HCT116 (cell line): ENCODE data around the gene MBOAT1.

Source experiments
- CEBPB ChIP-seq: IDR thresholded peaks from 2 replicates; pipeline ENCODE4 v1.6.1; 2012; ENCODE audit warnings: low read depth
- ELF1 ChIP-seq: IDR thresholded peaks from 2 replicates; pipeline ENCODE4 v1.6.1; 2012; ENCODE audit warnings: low read depth, borderline replicate concordance
- EZH2 ChIP-seq: fragments of 200-600 bp; sonication (generic); IDR thresholded peaks from 2 replicates; pipeline ENCODE4 v1.6.1; 2017; ENCODE audit warnings: antibody characterized with exemption, mixed run types
- EZH2phosphoT487 ChIP-seq: fragments of 200-600 bp; IDR thresholded peaks from 2 replicates; pipeline ENCODE4 v1.6.1; 2018; ENCODE audit warnings: antibody characterized with exemption, borderline replicate concordance
- JUND ChIP-seq: IDR thresholded peaks from 2 replicates; pipeline ENCODE4 v1.6.1; 2012
- POLR2A ChIP-seq: IDR thresholded peaks from 2 replicates; pipeline ENCODE4 v1.7.0; 2011; ENCODE audit warnings: borderline replicate concordance; ENCODE audit not compliant: insufficient read depth, insufficient read length; ENCODE audit errors: extremely low read depth
- POLR2AphosphoS5 ChIP-seq: IDR thresholded peaks from 2 replicates; pipeline ENCODE4 v1.6.1; 2011; ENCODE audit warnings: mild to moderate bottlenecking, low read depth, low read length, moderate library complexity
- RAD21 ChIP-seq: IDR thresholded peaks from 2 replicates; pipeline ENCODE4 v1.6.1; 2012; ENCODE audit warnings: low read depth, mild to moderate bottlenecking
- SP1 ChIP-seq: IDR thresholded peaks from 2 replicates; pipeline ENCODE4 v1.6.1; 2012; ENCODE audit warnings: low read depth
- TF ChIP-seq, protein P1 (sequence below), 3 experiments: fragments of 200-600 bp in 1 of 3; sonication (generic) in 1 of 3; IDR thresholded peaks in 2 of 3; conservative IDR thresholded peaks in 1 of 3; 2 replicates each; pipeline ENCODE4 v1.5.1; 2012 to 2017; ENCODE audit warnings: low read depth in 2 of 3, low read length in 2 of 3, antibody characterized with exemption in 1 of 3, borderline replicate concordance in 1 of 3, control low read depth in 1 of 3, mild to moderate bottlenecking in 1 of 3, mixed read lengths in 1 of 3, mixed run types in 1 of 3, moderate library complexity in 1 of 3; ENCODE audit not compliant: insufficient read depth in 1 of 3
- TF ChIP-seq, protein P2 (sequence below): IDR thresholded peaks from 2 replicates; pipeline ENCODE4 v1.6.1; 2011; ENCODE audit warnings: mild to moderate bottlenecking, low read length, moderate library complexity; ENCODE audit not compliant: insufficient replicate concordance; ENCODE audit errors: extremely low read depth
- TF ChIP-seq, protein P3 (sequence below): IDR thresholded peaks from 2 replicates; pipeline ENCODE4 v1.6.1; 2012

DNA sequence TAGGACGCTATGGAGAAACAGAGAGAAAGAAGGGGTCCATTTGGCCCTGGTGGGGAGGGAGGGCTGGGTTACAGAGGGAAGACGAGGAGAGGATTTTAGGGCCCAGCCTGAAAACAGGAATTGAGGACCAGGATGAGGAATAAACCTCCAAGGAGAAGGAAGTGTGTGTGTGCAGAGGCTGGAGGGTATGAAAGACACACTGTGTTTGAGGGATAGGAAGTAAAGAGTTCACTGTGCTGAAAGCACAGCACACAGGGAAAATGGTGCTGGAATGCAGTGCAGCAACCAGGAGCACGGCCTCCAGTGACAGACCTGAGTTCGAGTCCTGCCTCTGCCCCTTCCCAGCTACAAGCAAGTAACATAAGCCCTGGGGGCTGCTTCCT is 7.8 kb downstream of the MBOAT1 start:
- TF ChIP-seq, protein P1, sequence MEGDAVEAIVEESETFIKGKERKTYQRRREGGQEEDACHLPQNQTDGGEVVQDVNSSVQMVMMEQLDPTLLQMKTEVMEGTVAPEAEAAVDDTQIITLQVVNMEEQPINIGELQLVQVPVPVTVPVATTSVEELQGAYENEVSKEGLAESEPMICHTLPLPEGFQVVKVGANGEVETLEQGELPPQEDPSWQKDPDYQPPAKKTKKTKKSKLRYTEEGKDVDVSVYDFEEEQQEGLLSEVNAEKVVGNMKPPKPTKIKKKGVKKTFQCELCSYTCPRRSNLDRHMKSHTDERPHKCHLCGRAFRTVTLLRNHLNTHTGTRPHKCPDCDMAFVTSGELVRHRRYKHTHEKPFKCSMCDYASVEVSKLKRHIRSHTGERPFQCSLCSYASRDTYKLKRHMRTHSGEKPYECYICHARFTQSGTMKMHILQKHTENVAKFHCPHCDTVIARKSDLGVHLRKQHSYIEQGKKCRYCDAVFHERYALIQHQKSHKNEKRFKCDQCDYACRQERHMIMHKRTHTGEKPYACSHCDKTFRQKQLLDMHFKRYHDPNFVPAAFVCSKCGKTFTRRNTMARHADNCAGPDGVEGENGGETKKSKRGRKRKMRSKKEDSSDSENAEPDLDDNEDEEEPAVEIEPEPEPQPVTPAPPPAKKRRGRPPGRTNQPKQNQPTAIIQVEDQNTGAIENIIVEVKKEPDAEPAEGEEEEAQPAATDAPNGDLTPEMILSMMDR (IDR thresholded peaks at IDR 0.05 in 2 of 3, conservative IDR thresholded peaks at IDR 0.05 in 1 of 3; ENCODE audit: borderline replicate concordance in 1 of 3, insufficient read depth in 1 of 3, low read depth in 2 of 3, low read length in 2 of 3), result no peak
- no peak for TF ChIP-seq POLR2A
- TF ChIP-seq EZH2, result no peak
- TF ChIP-seq JUND, result no peak
- TF ChIP-seq, protein P2, sequence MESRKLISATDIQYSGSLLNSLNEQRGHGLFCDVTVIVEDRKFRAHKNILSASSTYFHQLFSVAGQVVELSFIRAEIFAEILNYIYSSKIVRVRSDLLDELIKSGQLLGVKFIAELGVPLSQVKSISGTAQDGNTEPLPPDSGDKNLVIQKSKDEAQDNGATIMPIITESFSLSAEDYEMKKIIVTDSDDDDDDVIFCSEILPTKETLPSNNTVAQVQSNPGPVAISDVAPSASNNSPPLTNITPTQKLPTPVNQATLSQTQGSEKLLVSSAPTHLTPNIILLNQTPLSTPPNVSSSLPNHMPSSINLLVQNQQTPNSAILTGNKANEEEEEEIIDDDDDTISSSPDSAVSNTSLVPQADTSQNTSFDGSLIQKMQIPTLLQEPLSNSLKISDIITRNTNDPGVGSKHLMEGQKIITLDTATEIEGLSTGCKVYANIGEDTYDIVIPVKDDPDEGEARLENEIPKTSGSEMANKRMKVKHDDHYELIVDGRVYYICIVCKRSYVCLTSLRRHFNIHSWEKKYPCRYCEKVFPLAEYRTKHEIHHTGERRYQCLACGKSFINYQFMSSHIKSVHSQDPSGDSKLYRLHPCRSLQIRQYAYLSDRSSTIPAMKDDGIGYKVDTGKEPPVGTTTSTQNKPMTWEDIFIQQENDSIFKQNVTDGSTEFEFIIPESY, result no peak
- TF ChIP-seq SP1, result no peak
- TF ChIP-seq CEBPB, result no peak
- TF ChIP-seq EZH2phosphoT487, result no peak
- no peak for TF ChIP-seq POLR2AphosphoS5
- TF ChIP-seq, protein P3, sequence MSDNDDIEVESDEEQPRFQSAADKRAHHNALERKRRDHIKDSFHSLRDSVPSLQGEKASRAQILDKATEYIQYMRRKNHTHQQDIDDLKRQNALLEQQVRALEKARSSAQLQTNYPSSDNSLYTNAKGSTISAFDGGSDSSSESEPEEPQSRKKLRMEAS, result no peak
- no peak for TF ChIP-seq RAD21
- TF ChIP-seq ELF1, result no peak
